ENCODE measurements around the gene SUPT20HL2.
"Not testable (repeated sequence)": the region's sequence is repeated elsewhere in the genome, so short reads cannot be mapped to it uniquely, and the experiment has no call there.

The SUPT20HL2 gene

GRCh38 chrX:24309580-24310374 is 4.1 kb downstream of the SUPT20HL2 start:
- not testable (repeated sequence) for DNase-seq

DNA sequence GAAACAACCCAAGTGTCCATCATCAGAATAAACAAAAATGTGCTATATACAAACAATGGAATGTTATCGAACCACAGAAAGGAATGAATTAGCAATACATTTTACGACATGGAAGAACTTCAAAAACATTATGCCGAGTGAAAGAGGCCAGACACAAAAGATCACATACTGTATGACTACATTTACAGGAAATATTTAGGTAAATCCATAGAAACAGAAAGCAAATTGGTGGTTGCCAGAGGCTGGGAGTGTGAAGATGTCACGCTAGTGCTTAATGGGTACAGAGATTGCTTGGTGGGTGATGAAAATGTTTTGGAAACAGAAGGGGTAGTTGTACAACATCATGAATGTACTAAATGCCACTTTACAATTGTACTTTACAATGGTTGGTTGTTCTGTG is 5.1 kb downstream of the SUPT20HL2 start:
- not testable (repeated sequence) for DNase-seq

- DNase-seq: no peak
These were observed 7.4 kb downstream of the SUPT20HL2 start for GRCh38 chrX:24306440-24306839.

DNA sequence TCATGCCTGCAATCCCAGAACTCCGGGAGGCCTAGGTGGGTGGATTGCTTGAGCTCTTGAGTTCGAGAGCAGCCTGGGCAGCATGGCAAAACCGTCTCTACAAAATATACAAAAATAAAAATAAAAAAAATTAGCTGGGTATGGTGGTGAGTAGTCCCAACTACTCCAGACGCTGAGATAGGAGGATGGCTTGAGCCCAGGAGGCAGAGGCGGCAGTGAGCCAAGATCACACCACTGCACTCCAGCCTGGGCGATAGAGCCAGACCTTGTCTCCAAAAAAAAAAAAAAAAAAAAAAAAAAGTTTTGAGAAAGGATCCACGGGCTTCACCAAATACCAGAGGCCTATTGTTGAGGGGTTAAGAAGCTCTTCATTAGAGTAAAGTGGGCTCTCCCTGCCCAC is 8.0 kb downstream of the SUPT20HL2 start:
- DNase-seq: no peak

DNA sequence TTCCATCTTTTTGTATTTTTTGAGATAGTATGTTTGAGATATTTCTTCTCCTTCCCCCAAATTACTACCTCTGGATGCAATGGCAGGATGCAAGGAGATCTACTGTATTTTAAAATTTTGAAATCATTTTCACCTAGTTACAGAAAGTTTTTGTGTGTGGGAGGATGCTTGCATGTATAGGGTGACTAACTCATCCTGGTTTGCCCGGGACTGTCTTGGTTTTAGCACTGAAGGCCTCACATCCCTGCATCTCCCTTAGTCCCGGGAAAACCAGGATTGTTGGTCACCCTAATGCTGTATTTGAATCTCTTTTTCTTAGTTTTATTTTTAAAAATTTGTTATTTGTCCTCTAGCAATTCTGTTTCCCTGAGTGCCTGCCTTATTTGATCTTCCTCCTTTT is 12.1 kb downstream of the SUPT20HL2 start:
- no peak for DNase-seq

GRCh38 chrX:24301060-24301459 is 12.8 kb downstream of the SUPT20HL2 start:
- DNase-seq: no peak

DNA sequence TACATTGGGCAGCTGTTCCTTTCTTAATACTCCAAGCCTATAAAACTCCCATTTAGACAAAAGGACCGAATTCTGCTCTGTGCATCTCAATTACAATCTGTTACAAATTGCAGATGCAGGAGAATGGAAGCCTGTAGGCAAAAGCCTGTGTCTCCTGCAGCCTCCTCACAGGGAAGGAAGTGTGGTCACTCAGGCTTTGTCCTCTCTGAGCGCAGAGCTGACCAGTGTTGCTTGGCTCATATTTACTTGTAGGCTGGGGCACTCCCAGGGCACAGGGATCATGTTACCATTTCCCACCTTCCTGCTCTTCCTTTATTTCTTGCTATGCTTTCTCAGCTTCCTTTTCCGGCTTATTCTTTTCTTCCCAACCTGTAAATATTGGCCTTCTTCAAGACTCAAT is 15.7 kb downstream of the SUPT20HL2 start:
- no peak for DNase-seq

GRCh38 chrX:24294619-24295018 is 19.2 kb downstream of the SUPT20HL2 start:
- DNase-seq: peak; percentile 2 to 9

- no peak for DNase-seq
These were observed 20.5 kb downstream of the SUPT20HL2 start for GRCh38 chrX:24293412-24293811.

GRCh38 chrX:24292353-24292752 is 21.5 kb downstream of the SUPT20HL2 start:
- no peak for DNase-seq

GRCh38 chrX:24285082-24285481 is 28.8 kb downstream of the SUPT20HL2 start:
- DNase-seq: peak; percentile 24 to 25

DNA sequence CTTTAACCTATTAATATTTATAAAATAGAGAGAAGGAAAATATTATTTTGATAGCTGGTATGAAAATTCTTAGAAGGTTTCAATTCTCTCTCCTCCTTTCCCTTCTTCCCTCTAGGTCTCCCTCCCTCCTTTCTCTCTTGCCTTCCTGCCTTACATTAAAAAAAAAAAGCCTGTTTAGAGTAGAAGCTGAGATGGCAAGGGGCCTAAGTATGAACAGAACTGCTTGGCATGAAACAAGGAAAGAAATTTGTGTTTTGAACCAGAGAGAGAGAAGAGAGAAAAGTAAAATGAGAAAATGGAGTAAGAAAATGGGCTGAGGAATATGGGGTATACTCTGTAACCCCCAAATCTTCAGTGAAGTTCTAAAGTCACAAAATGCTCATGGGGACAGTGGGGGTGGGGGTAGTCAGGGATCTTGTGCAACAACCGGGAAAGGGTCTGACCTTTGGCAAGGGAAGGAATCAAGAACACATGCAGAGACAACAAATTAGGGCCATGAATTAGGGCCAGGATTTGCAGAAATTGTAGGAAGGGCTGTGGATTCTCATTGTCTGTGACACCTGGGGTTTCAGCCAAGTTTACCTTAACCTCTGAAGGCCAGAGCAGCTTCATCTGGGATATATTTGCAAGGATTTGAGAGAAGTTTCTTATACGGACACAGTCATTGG is 30.6 kb downstream of the SUPT20HL2 start:
- DNase-seq: no peak

DNA sequence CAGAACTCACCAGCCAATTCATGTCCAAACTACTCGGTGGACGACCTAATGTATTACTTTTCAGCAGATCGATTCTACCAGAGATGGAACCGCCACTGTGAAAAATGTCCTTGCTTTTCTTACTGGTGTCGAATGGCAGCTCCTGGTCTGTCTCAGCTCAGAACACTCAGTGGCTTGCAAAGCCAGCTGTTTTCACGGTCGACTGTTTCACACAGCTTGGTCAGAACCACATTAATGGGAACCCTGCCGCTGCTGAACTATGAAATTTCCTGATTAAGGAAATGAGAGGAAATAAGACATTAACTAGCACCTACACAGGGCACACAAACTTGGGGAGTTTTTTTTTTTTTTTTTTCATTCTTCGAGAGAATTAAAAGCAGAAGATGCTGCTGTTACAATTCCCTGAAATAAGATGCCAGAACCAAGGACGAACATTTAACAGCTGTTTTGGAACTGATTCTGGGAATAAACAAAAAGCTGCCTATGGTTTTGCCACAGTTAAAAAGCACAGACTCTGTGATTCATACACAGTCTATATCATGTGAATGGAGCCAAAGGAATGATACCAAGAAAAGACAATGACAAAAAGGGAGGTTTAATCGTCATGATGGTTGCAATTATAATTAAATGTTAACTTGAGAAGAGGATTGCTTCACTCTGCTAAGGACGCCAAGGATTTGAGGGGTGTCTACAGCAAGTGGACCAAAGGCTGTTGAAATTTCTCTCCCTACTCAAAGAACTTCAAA is 31.3 kb downstream of the SUPT20HL2 start:
- no peak for DNase-seq

- DNase-seq: no peak
These were observed 36.5 kb downstream of the SUPT20HL2 start for GRCh38 chrX:24277405-24277804.

GRCh38 chrX:24276015-24276414 is 37.9 kb downstream of the SUPT20HL2 start:
- DNase-seq: peak; percentile 47 to 50

- no peak for DNase-seq
These were observed 42.6 kb downstream of the SUPT20HL2 start for GRCh38 chrX:24271262-24271661.

DNA sequence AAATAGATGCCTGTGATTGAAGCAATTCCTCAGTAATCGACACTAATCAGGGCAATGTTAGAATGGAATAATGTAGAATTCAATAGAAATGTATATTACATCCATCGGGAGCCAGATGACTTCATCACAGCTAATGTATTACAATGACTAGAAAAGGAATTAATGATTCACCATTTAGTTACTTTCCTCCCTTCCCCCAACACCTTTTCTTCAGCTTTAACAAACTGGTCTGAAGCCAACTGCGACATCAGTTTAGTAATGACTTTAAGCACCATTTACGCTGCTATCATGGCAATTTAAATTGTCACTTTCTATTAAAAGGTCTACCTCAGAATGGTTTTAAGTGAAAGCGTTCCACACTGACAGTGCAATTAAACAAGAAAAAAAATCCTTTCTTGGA is 45.1 kb downstream of the SUPT20HL2 start:
- DNase-seq: no peak

GRCh38 chrX:24266996-24267395 is 46.9 kb downstream of the SUPT20HL2 start:
- no peak for DNase-seq

DNA sequence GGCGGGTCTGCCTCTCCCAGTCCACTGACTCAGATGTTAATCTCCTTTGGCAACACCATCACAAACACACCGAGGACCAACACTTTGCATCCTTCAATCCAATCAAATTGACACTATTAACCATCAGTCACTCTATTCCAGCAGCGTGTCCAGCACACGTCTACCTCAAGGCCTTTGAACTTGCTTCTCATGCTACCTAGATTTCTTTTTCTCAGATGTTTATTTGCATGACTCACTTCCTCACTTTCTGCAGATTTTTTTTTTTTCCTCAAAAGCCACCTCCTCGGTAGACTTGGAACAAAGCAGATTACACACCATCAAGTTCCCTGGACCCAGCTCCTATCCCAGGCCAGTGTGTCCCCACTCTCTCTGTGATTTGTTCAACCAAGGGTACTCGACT is 49.5 kb downstream of the SUPT20HL2 start:
- DNase-seq: no peak

GRCh38 chrX:24262309-24262708 is 51.6 kb downstream of the SUPT20HL2 start:
- DNase-seq: no peak
